MCF 10A (cell line): ENCODE results near the gene CPEB1. TPM values are rescaled to one million over a fixed set of nuclear protein-coding genes. Genes with fewer than 3 reads are reported as not detected.

Source experiments
- BruUV-seq: library from RNA; stranded (reverse); fragments of 400-500 nt; replicated peaks from 2 replicates; lab custom pipeline; 2021; lab: Mats Ljungman, UMichigan
- CTCF ChIA-PET: fragments of 300-600 bp; sonication (Branson Sonifier 250); formaldehyde crosslinking; extraction: SDS; loops from one replicate; lab custom pipeline; 2021; ENCODE audit warnings: antibody characterized with exemption, inconsistent platforms; lab: Yijun Ruan, JAX
- POLR2A ChIA-PET: fragments of 300-600, 350-650 bp; sonication (Branson Sonifier 250); formaldehyde crosslinking; extraction: SDS; loops from one replicate; lab custom pipeline; 2020; ENCODE audit warnings: antibody characterized with exemption, inconsistent platforms; lab: Yijun Ruan, JAX
- DNase-seq: peaks from one replicate; pipeline ENCODE4 v3.0.0-alpha.2; 2018; ENCODE audit not compliant: unreplicated experiment
- H3K27ac Mint-ChIP-seq: one replicate; pipeline ENCODE4 v1.8.0; 2022; ENCODE audit warnings: mild to moderate bottlenecking, low read depth, mixed read lengths; ENCODE audit not compliant: unreplicated experiment
- H3K27me3 Mint-ChIP-seq: one replicate; pipeline ENCODE4 v1.8.0; 2022; ENCODE audit warnings: mixed read lengths; ENCODE audit not compliant: insufficient read depth, unreplicated experiment
- H3K36me3 Mint-ChIP-seq: one replicate; pipeline ENCODE4 v1.8.0; 2022; ENCODE audit warnings: mild to moderate bottlenecking, moderate library complexity, mixed read lengths; ENCODE audit not compliant: insufficient read depth, unreplicated experiment
- H3K4me1 Mint-ChIP-seq: one replicate; pipeline ENCODE4 v1.8.0; 2022; ENCODE audit warnings: mixed read lengths; ENCODE audit not compliant: insufficient read depth, unreplicated experiment
- H3K4me3 Mint-ChIP-seq: one replicate; pipeline ENCODE4 v1.8.0; 2022; ENCODE audit warnings: mild to moderate bottlenecking, moderate library complexity, mixed read lengths; ENCODE audit not compliant: unreplicated experiment
- H3K9me3 Mint-ChIP-seq: one replicate; pipeline ENCODE4 v1.8.0; 2022; ENCODE audit warnings: mixed read lengths; ENCODE audit not compliant: unreplicated experiment
- CTCF ChIP-seq: fragments of 200-600 bp; IDR thresholded peaks from one replicate; pipeline ENCODE4 v1.8.0; 2022; ENCODE audit warnings: antibody characterized with exemption, mild to moderate bottlenecking; ENCODE audit not compliant: unreplicated experiment
- intact Hi-C: fragments of 100-400 bp; cut with micrococcal nuclease; formaldehyde crosslinking; loops from 2 replicates; pipeline ENCODE4 v1.14.1; 2022
- total RNA-seq: library from RNA; stranded (reverse); gene quantifications from 2 replicates; pipeline ENCODE4 v1.2.3, GENCODE V29; 2022

Gene CPEB1
- total RNA-seq, 1 experiment from 2014 or later, result not detected

- no peaks in the 10 kb centered on the region for H3K9me3 Mint-ChIP-seq
- POLR2A ChIA-PET, result interaction anchor here (1.5 kb wide), 1 partner anchor 18 kb away, joined by 4 read pairs; the partner anchor contains the start of gene RPS17
- DNase-seq, result no peak
- TF ChIP-seq CTCF, result no peak
- no peaks in the 10 kb centered on the region for H3K4me1 Mint-ChIP-seq
- intact Hi-C loops, result no loop called here
- H3K36me3 Mint-ChIP-seq, result no peaks in the 10 kb centered on the region
- peaks cover 14% of the 10 kb centered on the region for H3K27me3 Mint-ChIP-seq
- CTCF ChIA-PET, result interaction anchor here (1.0 kb wide), 1 partner anchor 404 kb away, joined by 3 read pairs; no protein-coding TSS in a partner anchor
- no peak overlapping the region for H3K4me3 Mint-ChIP-seq
- BruUV-seq, result no TSS peak
- H3K27ac Mint-ChIP-seq, result no peak overlapping the region
These were observed 88.7 kb downstream of the CPEB1 start for GRCh38 chr15:82558502-82558901.

- intact Hi-C loops, result no loop called here
- BruUV-seq, result no TSS peak
- Mint-ChIP-seq H3K9me3 (no peaks in the 10 kb centered on the region), H3K36me3 (no peaks in the 10 kb centered on the region), H3K4me1 (peaks cover 11% of the 10 kb centered on the region), H3K4me3 (no peak overlapping the region), H3K27ac (no peak overlapping the region), H3K27me3 (peaks cover 11% of the 10 kb centered on the region)
- ChIA-PET POLR2A (no interaction called here), CTCF (interaction anchor here (0.6 kb wide), 1 partner anchor 450 kb away, joined by 4 read pairs; no protein-coding TSS in a partner anchor)
- DNase-seq, result no peak
- TF ChIP-seq CTCF, result no peak
These were observed 90.7 kb downstream of the CPEB1 start for GRCh38 chr15:82556315-82557035.

- no TSS peak for BruUV-seq
- no peak for TF ChIP-seq CTCF
- CTCF ChIA-PET, result no interaction called here
- POLR2A ChIA-PET, result interaction anchor here (0.7 to 1.1 kb wide), 2 partner anchors 17 to 125 kb away, joined by 3 to 4 read pairs; no protein-coding TSS in a partner anchor
- Mint-ChIP-seq H3K36me3 (no peaks in the 10 kb centered on the region), H3K4me3 (no peak overlapping the region), H3K4me1 (peaks cover 21% of the 10 kb centered on the region), H3K27ac (no peak overlapping the region), H3K27me3 (no peaks in the 10 kb centered on the region), H3K9me3 (no peaks in the 10 kb centered on the region)
- DNase-seq, result no peak
- intact Hi-C loops, result no loop called here
These were observed 92.3 kb downstream of the CPEB1 start for GRCh38 chr15:82554849-82555248.

GRCh38 chr15:82554351-82554750 lies 92.8 kb downstream of the CPEB1 start:
- DNase-seq, result no peak
- no peak overlapping the region for H3K4me3 Mint-ChIP-seq
- CTCF ChIA-PET, result no interaction called here
- peaks cover 21% of the 10 kb centered on the region for H3K4me1 Mint-ChIP-seq
- no peak for TF ChIP-seq CTCF
- no TSS peak for BruUV-seq
- H3K36me3 Mint-ChIP-seq, result no peaks in the 10 kb centered on the region
- no peak overlapping the region for H3K27ac Mint-ChIP-seq
- intact Hi-C loops, result no loop called here
- H3K9me3 Mint-ChIP-seq, result no peaks in the 10 kb centered on the region
- no peaks in the 10 kb centered on the region for H3K27me3 Mint-ChIP-seq
- POLR2A ChIA-PET, result interaction anchor here (0.7 to 2.0 kb wide), 3 partner anchors 14 to 126 kb away, joined by 3 to 11 read pairs (median 4); partner anchors contain the start of gene RPS17
